Ovary (tissue), 9 donors: ENCODE measurements around the gene TTC39B. TPM values are rescaled to one million over a fixed set of nuclear protein-coding genes. Genes with fewer than 3 reads are reported as not detected.
A peak's percentile ranks its signal among the peaks of the same experiment; 100 is the strongest.

ENCODE experiments used
- DNase-seq, 5 donors: peaks; one replicate each; pipeline ENCODE4 v3.0.0-alpha.2; 2019 to 2020
- H3K27ac ChIP-seq, 2 donors: fragments of 200-600 bp; one replicate each; pipeline versions ENCODE4 v1.5.1 to v1.8.0; 2019 to 2022
- H3K27me3 ChIP-seq: fragments of 200-600 bp; one replicate; pipeline ENCODE4 v1.8.0; 2022
- H3K36me3 ChIP-seq: fragments of 200-600 bp; sonication (generic); one replicate; pipeline ENCODE4 v1.5.1; 2019
- H3K4me1 ChIP-seq: one replicate; pipeline ENCODE4 v1.8.1; 2013; ENCODE audit warnings: mild to moderate bottlenecking, moderate library complexity; ENCODE audit not compliant: insufficient read depth
- H3K4me3 ChIP-seq: fragments of 200-600 bp; sonication (generic); one replicate; pipeline ENCODE4 v1.5.1; 2017
- H3K9me3 ChIP-seq, 2 donors: fragments of 200-600 bp in 1 of 2; sonication (generic) in 1 of 2; one replicate each; pipeline versions ENCODE4 v1.5.1 to v1.8.1; 2013 to 2019; ENCODE audit warnings: mild to moderate bottlenecking in 1 of 2, moderate library complexity in 1 of 2
- EP300 ChIP-seq: sonication (generic); formaldehyde crosslinking; IDR thresholded peaks from one replicate; pipeline ENCODE4 v1.6.1; 2017; ENCODE audit warnings: antibody characterized with exemption
- POLR2A ChIP-seq: fragments of 450-650 bp; IDR thresholded peaks from one replicate; pipeline ENCODE4 v1.6.1; 2017; ENCODE audit warnings: antibody characterized with exemption, mild to moderate bottlenecking, moderate library complexity
- WGBS, 3 donors: extraction: QIAGEN DNeasy Blood & Tissue Kit in 1 of 3; methylation state at CpG; one replicate each; pipeline versions ENCODE4 v1.1.5 to v1.1.7; 2013 to 2017; 5-methylcytosine and 5-hydroxymethylcytosine counted together
- intact Hi-C, 4 donors: fragments of 100-400 bp; cut with DNase I; formaldehyde crosslinking; loops; one replicate each; pipeline versions ENCODE4 v1.11.0 to v1.15.1; 2022 to 2023
- polyA plus RNA-seq, 2 donors: library from polyadenylated mRNA; stranded (reverse); fragments of 200-250 nt in 1 of 2; fragments of 350-450 nt in 1 of 2; fragmentation: Illumina TruSeq in 1 of 2; extraction: RNeasy Lipid Tissue Mini Kit (QIAGEN cat#74804) in 1 of 2; gene quantifications; one replicate each; pipeline ENCODE4 v1.2.3, GENCODE V29; 2013 to 2014
- total RNA-seq, 7 donors: library from RNA; depleted of rRNA in 2 of 7; stranded (reverse); fragments of >200 nt in 2 of 7; fragmentation: NEBNext Ultra II Directional in 3 of 7; extraction: Animal tissue kit (Norgen Biotek cat#: 25700) in 3 of 7; gene quantifications; one replicate each; pipeline versions ENCODE4 v1.1.0 to v1.2.4, GENCODE V29; 2016 to 2023
- TF ChIP-seq, protein P1 (sequence below), 3 donors: fragments of 450-650 bp in 2 of 3; fragments of 200-600 bp in 1 of 3; IDR thresholded peaks; one replicate each; pipeline versions ENCODE4 v1.5.1 to v1.8.0; 2016 to 2022; ENCODE audit warnings: antibody characterized with exemption in 3 of 3, mild to moderate bottlenecking in 1 of 3
- donor health status: DM: no; HTN: no; CAD: no; lungs with moderate emphysema.
- donor health status: DM: no; HTN: no; CAD: no.
- donor health status: Bipolar disorder and iron deficiency.
- donor health status: DM: yes; HTN: yes; CAD: no.
- donor health status: DM: no; HTN: no; CAD: no.
- donor health status: DM: yes; HTN: yes; CAD: no.

The TTC39B gene
- total and polyA plus RNA-seq, 9 donors: 2.9 to 26.0 (median 11.0) TPM

DNA sequence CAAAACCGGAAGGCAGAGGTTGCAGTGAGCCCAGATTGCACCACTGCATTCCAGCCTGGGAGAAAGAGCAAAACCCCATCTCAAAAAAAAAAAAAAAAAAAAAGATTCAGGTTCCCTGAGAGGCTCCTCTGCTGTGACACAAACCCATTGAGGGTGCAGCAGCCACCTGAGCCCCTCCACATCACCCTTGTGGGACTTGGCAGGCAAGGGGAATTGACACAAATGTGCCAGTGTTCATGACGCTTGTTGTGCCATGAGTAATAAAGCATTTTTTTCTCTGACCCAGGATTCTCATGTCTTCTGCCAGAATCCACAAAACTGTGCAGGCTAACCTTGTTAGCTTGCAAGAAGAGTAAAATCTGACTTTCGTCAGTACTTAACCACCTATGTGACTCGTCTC, 149.6 kb downstream of the TTC39B start:
- no peak overlapping the region for H3K4me3 ChIP-seq
- intact Hi-C loops: no loop called here
- no peaks in the 10 kb centered on the region for H3K36me3 ChIP-seq
- no peak for TF ChIP-seq POLR2A
- TF ChIP-seq EP300: no peak
- TF ChIP-seq, protein P1, sequence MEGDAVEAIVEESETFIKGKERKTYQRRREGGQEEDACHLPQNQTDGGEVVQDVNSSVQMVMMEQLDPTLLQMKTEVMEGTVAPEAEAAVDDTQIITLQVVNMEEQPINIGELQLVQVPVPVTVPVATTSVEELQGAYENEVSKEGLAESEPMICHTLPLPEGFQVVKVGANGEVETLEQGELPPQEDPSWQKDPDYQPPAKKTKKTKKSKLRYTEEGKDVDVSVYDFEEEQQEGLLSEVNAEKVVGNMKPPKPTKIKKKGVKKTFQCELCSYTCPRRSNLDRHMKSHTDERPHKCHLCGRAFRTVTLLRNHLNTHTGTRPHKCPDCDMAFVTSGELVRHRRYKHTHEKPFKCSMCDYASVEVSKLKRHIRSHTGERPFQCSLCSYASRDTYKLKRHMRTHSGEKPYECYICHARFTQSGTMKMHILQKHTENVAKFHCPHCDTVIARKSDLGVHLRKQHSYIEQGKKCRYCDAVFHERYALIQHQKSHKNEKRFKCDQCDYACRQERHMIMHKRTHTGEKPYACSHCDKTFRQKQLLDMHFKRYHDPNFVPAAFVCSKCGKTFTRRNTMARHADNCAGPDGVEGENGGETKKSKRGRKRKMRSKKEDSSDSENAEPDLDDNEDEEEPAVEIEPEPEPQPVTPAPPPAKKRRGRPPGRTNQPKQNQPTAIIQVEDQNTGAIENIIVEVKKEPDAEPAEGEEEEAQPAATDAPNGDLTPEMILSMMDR (IDR thresholded peaks at IDR 0.05): no peak
- 49 to 63% (median 59%) methylated on average over 4 of the region's 4 CpGs for WGBS, 3 donors
- DNase-seq: no peak
- no peaks in the 10 kb centered on the region for H3K9me3 ChIP-seq
- H3K27me3 ChIP-seq: no peaks in the 10 kb centered on the region
- H3K4me1 ChIP-seq: peaks cover 8% of the 10 kb centered on the region
- H3K27ac ChIP-seq: no peak overlapping the region

DNA sequence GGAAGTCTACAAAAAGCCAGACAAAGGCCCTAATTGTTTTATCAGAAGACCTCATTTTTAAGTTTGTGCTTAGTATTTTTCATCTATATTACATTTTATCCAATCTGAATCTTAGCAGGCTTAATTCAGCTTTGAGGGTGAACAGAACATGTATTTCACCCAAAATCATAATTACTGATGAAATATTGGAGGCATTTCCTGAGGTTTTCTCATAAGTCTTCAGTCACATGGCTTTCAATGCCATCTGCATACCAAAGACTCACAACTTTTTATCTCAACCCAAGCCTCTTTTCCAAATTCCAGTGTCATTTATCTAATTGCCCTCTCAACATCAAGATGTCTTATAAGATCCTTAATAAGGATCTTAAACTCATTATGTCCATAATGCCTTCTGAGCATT, 150.8 kb downstream of the TTC39B start:
- TF ChIP-seq EP300 (no peak), POLR2A (no peak)
- TF ChIP-seq, protein P1 (IDR thresholded peaks at IDR 0.05): no peak
- no peak overlapping the region for H3K27ac ChIP-seq
- intact Hi-C loops: no loop called here

DNA sequence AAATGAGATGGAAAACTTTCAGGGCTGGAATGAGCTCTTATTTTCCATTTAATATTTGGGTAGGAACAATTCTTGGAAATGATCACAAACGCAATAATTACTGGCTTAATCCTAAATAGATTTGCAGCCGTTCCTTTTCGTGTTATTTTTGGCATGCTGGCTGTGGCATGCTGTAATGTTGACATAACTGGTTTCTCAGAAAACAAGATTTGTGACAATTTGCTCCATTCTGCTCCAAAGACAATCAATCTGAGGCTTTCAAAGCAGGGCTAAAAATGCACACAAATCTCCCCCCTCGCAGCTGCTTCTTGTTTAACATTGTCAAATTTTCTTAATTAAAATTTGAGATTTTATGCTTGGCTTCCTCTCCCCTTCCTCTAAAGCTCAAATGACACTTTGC, 151.2 kb downstream of the TTC39B start:
- intact Hi-C loops: no loop called here
- TF ChIP-seq EP300: peak; percentile 90
- TF ChIP-seq, protein P1 (IDR thresholded peaks at IDR 0.05): no peak
- no peak for TF ChIP-seq POLR2A
- H3K27ac ChIP-seq: no peak overlapping the region
- H3K36me3 ChIP-seq: no peaks in the 10 kb centered on the region
- H3K4me3 ChIP-seq: no peak overlapping the region
- H3K27me3 ChIP-seq: no peaks in the 10 kb centered on the region
- no peaks in the 10 kb centered on the region for H3K9me3 ChIP-seq
- peak in 1 of 5 donors; percentile 61 for DNase-seq
- peaks cover 6% of the 10 kb centered on the region for H3K4me1 ChIP-seq
- WGBS, 3 donors: 1 to 3% (median 2%) methylated on average over 4 of the region's 4 CpGs

More for the DNA sequence above, 150.8 kb downstream of the TTC39B start:
- no peaks in the 10 kb centered on the region for H3K27me3 ChIP-seq
- H3K9me3 ChIP-seq: no peaks in the 10 kb centered on the region
- H3K36me3 ChIP-seq: no peaks in the 10 kb centered on the region
- no peak for DNase-seq
- H3K4me1 ChIP-seq: peaks cover 6% of the 10 kb centered on the region
- no peak overlapping the region for H3K4me3 ChIP-seq

DNA sequence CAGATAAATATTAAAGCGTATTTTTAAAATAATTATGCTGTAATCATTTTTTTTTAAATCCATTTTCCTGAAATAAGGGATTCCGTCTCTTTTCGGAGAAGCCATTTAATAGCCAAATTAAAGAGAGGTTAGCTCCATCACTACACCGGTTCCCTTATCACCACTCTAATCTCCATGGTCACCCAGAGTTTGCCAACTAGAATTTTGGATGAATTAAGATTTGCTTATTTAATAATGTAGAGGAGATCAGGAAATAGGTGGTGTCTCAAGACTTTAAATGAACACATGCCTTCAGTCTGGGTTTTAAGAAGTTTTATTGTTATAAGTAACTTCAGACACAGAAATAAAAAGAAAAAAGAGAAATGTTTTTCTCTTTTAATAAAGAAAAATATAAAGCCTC, 151.7 kb downstream of the TTC39B start:
- no peaks in the 10 kb centered on the region for H3K27me3 ChIP-seq
- TF ChIP-seq EP300: no peak
- TF ChIP-seq, protein P1 (IDR thresholded peaks at IDR 0.05): no peak
- no peak for TF ChIP-seq POLR2A
- no peaks in the 10 kb centered on the region for H3K36me3 ChIP-seq
- no peaks in the 10 kb centered on the region for H3K9me3 ChIP-seq
- no peak for DNase-seq
- H3K27ac ChIP-seq: no peak overlapping the region
- H3K4me1 ChIP-seq: peaks cover 6% of the 10 kb centered on the region
- H3K4me3 ChIP-seq: no peak overlapping the region
- 33 to 60% (median 36%) methylated on average over 4 of the region's 4 CpGs for WGBS, 3 donors
- intact Hi-C loops: no loop called here
